Vagina (tissue), 2 donors: ENCODE results near the gene METTL13. TPM values are rescaled to one million over a fixed set of nuclear protein-coding genes. Genes with fewer than 3 reads are reported as not detected.
A peak's percentile ranks its signal among the peaks of the same experiment; 100 is the strongest.
"Not testable (repeated sequence)": the region's sequence is repeated elsewhere in the genome, so short reads cannot be mapped to it uniquely, and the experiment has no call there.

Experiments used
- DNase-seq, 2 donors: peaks; one replicate each; pipeline ENCODE4 v3.0.0-alpha.2; 2017; ENCODE audit errors: extremely low spot score in 2 of 2
- H3K27ac ChIP-seq: fragments of 200-600 bp; sonication (generic); one replicate; pipeline ENCODE4 v1.5.1; 2019
- H3K27me3 ChIP-seq: fragments of 200-600 bp; sonication (generic); one replicate; pipeline ENCODE4 v1.5.1; 2019
- H3K36me3 ChIP-seq, 2 donors: fragments of 200-600 bp; sonication (generic); one replicate each; pipeline ENCODE4 v1.5.1; 2017 to 2019
- H3K4me1 ChIP-seq: fragments of 200-600 bp; sonication (generic); one replicate; pipeline ENCODE4 v1.5.1; 2019
- H3K4me3 ChIP-seq, 2 donors: fragments of 200-600 bp; sonication (generic); 1 replicate in 1 of 2; 2 replicates in 1 of 2; pipeline ENCODE4 v1.5.1; 2016 to 2019
- H3K9me3 ChIP-seq: fragments of 200-600 bp; sonication (generic); one replicate; pipeline ENCODE4 v1.5.1; 2019
- POLR2A ChIP-seq, 2 donors: fragments of 450-650 bp; IDR thresholded peaks; one replicate each; pipeline ENCODE4 v1.6.1; 2017; ENCODE audit warnings: antibody characterized with exemption in 2 of 2, mild to moderate bottlenecking in 2 of 2, moderate library complexity in 2 of 2
- POLR2AphosphoS5 ChIP-seq, 2 donors: sonication (generic); formaldehyde crosslinking; IDR thresholded peaks; one replicate each; pipeline ENCODE4 v1.9.0; 2017; ENCODE audit warnings: antibody characterized with exemption in 2 of 2, mild to moderate bottlenecking in 2 of 2, low read depth in 1 of 2; ENCODE audit not compliant: insufficient read depth in 1 of 2
- intact Hi-C: fragments of 100-400 bp; cut with DNase I; formaldehyde crosslinking; loops from one replicate; pipeline ENCODE4 v1.15.1; 2023
- total RNA-seq: library from RNA; depleted of rRNA; stranded (reverse); fragments of >200 nt; gene quantifications from one replicate; pipeline ENCODE4 v1.2.3, GENCODE V29; 2016
- TF ChIP-seq, protein P1 (sequence below), 3 experiments: fragments of 450-650 bp in 2 of 3; fragments of 200-600 bp in 1 of 3; sonication (generic) in 1 of 3; IDR thresholded peaks; one replicate each; pipeline ENCODE4 v1.5.1; 2017 to 2019; ENCODE audit warnings: antibody characterized with exemption in 3 of 3, mild to moderate bottlenecking in 2 of 3, moderate library complexity in 2 of 3

METTL13 gene
- total RNA-seq, 1 donor from 2014 or later = 15.5 TPM

DNA sequence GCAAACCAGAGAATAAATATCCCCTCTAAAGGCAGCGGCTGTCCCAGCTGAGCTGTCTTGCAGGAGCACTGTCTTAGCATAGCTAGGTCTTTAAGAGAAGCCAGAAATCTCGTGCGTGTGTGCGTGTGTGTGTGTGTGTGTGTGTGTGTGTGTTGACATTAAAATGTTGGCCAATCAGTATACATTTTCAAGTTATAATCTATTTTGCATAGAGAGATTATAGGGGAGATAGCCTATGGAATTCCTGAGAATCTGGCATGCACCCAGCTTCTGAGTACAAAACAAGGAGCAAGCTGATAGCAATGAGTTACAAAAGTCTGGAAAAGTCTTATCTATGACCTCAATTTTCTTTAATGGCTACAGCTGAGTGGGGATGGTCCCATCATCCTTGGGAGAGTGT is 17.7 kb downstream of the METTL13 start:
- intact Hi-C loops = no loop called here
- no peak for TF ChIP-seq POLR2A (IDR thresholded peaks at IDR 0.05)
- TF ChIP-seq POLR2AphosphoS5 (IDR thresholded peaks at IDR 0.05; ENCODE audit: insufficient read depth in 1 of 2, low read depth in 1 of 2) = no peak
- TF ChIP-seq, protein P1, sequence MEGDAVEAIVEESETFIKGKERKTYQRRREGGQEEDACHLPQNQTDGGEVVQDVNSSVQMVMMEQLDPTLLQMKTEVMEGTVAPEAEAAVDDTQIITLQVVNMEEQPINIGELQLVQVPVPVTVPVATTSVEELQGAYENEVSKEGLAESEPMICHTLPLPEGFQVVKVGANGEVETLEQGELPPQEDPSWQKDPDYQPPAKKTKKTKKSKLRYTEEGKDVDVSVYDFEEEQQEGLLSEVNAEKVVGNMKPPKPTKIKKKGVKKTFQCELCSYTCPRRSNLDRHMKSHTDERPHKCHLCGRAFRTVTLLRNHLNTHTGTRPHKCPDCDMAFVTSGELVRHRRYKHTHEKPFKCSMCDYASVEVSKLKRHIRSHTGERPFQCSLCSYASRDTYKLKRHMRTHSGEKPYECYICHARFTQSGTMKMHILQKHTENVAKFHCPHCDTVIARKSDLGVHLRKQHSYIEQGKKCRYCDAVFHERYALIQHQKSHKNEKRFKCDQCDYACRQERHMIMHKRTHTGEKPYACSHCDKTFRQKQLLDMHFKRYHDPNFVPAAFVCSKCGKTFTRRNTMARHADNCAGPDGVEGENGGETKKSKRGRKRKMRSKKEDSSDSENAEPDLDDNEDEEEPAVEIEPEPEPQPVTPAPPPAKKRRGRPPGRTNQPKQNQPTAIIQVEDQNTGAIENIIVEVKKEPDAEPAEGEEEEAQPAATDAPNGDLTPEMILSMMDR (IDR thresholded peaks at IDR 0.05) = no peak
- Histone ChIP-seq H3K36me3 (peaks cover 0 to 36% of the 10 kb centered on the region in 2 donors), H3K4me3 (no peak overlapping the region), H3K27me3 (no peaks in the 10 kb centered on the region), H3K27ac (no peak overlapping the region), H3K4me1 (peaks cover 5% of the 10 kb centered on the region), H3K9me3 (no peaks in the 10 kb centered on the region)
- no peak for DNase-seq

DNA sequence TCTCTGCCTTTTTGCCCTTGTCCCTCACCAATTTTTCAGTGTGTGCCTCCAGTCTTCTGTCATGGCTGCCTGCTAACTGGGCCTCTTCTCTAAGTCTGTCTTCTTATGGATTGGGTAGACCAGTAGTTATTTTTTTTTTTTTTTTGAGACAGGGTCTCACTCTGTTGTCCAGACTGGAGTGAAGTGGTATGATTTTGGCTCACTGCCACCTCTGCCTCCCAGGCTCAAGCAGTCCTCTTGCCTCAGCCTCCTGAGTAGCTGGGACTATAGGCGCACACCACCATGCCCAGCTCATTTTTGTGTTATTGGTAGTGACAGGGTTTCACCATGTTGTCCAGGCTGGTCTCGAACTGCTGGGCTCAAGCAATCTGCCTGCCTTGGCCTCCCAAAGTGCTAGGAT is 18.2 kb downstream of the METTL13 start:
- intact Hi-C loops = loop anchor here (5.0 kb wide), 1 partner anchor 188 kb away; no protein-coding TSS in a partner anchor
- not testable (repeated sequence) for H3K4me1 ChIP-seq, H3K27ac ChIP-seq, H3K9me3 ChIP-seq, H3K27me3 ChIP-seq, H3K4me3 ChIP-seq, DNase-seq
- peaks cover 0 to 33% of the 10 kb centered on the region in 2 donors for H3K36me3 ChIP-seq

DNA sequence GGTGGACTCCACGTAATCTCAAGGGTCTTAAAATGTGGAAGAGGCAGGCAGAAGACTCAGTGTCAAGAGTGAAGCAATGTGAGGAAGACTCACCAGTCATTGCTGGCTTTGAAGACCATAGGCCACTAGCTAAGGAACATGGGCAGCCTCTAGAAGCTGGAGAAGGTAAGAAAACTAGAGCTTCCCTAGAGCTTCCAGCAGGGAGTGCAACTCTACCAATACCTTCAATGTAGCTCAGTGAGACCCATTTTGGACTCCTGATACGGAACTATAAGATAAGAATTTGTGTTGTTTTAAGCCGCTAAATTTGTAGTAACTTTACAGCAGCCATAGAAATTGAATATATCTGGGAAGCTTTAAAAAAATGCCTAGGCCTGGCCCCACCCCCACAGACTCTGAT is 18.9 kb downstream of the METTL13 start:
- Histone ChIP-seq H3K27ac (no peak overlapping the region), H3K4me3 (no peak overlapping the region), H3K27me3 (no peaks in the 10 kb centered on the region), H3K36me3 (peaks cover 0 to 26% of the 10 kb centered on the region in 2 donors), H3K9me3 (no peaks in the 10 kb centered on the region), H3K4me1 (peaks cover 5% of the 10 kb centered on the region)
- no peak for TF ChIP-seq POLR2A (IDR thresholded peaks at IDR 0.05)
- no peak for TF ChIP-seq POLR2AphosphoS5 (IDR thresholded peaks at IDR 0.05; ENCODE audit: insufficient read depth in 1 of 2, low read depth in 1 of 2)
- TF ChIP-seq, protein P1 (IDR thresholded peaks at IDR 0.05) = no peak
- intact Hi-C loops = loop anchor here (5.0 kb wide), 1 partner anchor 187 kb away; no protein-coding TSS in a partner anchor
- no peak for DNase-seq

DNA sequence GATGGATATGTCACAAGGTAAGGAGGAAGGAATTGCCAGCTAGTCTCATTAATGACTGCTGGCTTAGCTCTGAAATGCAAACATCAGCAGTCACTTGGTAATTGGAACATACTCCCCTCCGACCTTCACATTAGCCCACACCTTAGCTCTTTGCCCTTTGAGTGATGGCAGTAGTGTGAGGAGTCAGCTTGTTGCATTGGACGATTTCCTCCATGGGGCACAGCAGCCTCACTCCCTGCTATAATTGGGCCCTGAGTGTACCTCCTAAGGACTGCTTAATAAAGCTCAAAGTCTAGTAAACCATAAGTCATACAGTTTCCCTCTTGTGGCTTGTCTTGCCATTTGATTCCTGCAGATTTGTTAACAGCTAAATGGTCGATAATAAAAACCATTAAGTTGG is 19.4 kb downstream of the METTL13 start:
- no peak for DNase-seq
- Histone ChIP-seq H3K9me3 (no peaks in the 10 kb centered on the region), H3K27me3 (no peaks in the 10 kb centered on the region), H3K4me1 (peaks cover 5% of the 10 kb centered on the region), H3K27ac (no peak overlapping the region), H3K4me3 (no peak overlapping the region), H3K36me3 (peaks cover 0 to 21% of the 10 kb centered on the region in 2 donors)
- intact Hi-C loops = loop anchor here (5.0 kb wide), 1 partner anchor 186 kb away; no protein-coding TSS in a partner anchor
- TF ChIP-seq POLR2A (IDR thresholded peaks at IDR 0.05) = no peak
- TF ChIP-seq, protein P1 (IDR thresholded peaks at IDR 0.05) = no peak
- no peak for TF ChIP-seq POLR2AphosphoS5 (IDR thresholded peaks at IDR 0.05; ENCODE audit: insufficient read depth in 1 of 2, low read depth in 1 of 2)

DNA sequence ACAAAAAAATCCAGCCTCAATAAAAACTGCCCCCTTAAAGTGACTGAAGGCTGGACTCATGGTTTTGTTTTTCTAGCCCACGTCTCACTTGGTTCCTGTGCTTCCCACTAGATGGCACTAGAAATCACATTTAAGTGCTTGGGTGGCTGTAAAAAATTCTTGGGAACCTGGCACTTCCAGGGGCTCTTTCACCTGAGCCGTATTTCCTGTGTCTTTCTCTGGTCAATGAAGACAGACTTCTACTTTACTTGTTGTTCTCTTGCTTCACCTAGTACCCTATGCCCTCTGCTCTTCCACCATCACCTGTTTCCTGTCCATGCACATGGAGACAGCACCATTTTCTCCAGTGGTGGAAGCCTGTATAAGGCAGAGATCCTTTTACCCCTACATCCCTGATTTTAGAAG is 20.0 kb downstream of the METTL13 start:
- no peaks in the 10 kb centered on the region for H3K9me3 ChIP-seq
- H3K4me3 ChIP-seq = no peak overlapping the region
- peaks cover 10% of the 10 kb centered on the region for H3K4me1 ChIP-seq
- H3K27ac ChIP-seq = no peak overlapping the region
- H3K36me3 ChIP-seq = peaks cover 0 to 15% of the 10 kb centered on the region in 2 donors
- H3K27me3 ChIP-seq = no peaks in the 10 kb centered on the region
- no peak for DNase-seq
- intact Hi-C loops = loop anchor here (5.0 kb wide), 1 partner anchor 186 kb away; no protein-coding TSS in a partner anchor
- TF ChIP-seq, protein P1 (IDR thresholded peaks at IDR 0.05) = peak; percentile 49 to 70 (median 70)
- TF ChIP-seq POLR2A (IDR thresholded peaks at IDR 0.05) (no peak), POLR2AphosphoS5 (IDR thresholded peaks at IDR 0.05; ENCODE audit: insufficient read depth in 1 of 2, low read depth in 1 of 2) (no peak)
